Activated naive CD4-positive, alpha-beta T cell treated with anti-CD3 and anti-CD28 coated beads, Interleukin-2, amount 10 ng/mL, durations not matched to agents 7 days and 5 days (primary cell): ENCODE data around the gene TLCD3B.

Source experiments
- CTCF ChIA-PET: fragments of 350-600 bp; sonication (Branson Sonifier 250); formaldehyde crosslinking; loops from one replicate; lab custom pipeline; 2021; ENCODE audit warnings: antibody characterized with exemption; lab: Charles Lee
- DNase-seq: peaks from one replicate; pipeline ENCODE4 v3.0.0-alpha.2; 2020
- H3K27ac Mint-ChIP-seq: one replicate; pipeline ENCODE4 v1.8.0; 2021; ENCODE audit warnings: mild to moderate bottlenecking, moderate library complexity, mixed read lengths
- H3K27me3 Mint-ChIP-seq: one replicate; pipeline ENCODE4 v1.8.0; 2021; ENCODE audit warnings: mild to moderate bottlenecking, mixed read lengths
- H3K36me3 Mint-ChIP-seq: one replicate; pipeline ENCODE4 v1.8.0; 2021; ENCODE audit warnings: mixed read lengths
- H3K4me1 Mint-ChIP-seq: one replicate; pipeline ENCODE4 v1.8.0; 2021; ENCODE audit warnings: mixed read lengths
- H3K4me3 Mint-ChIP-seq: one replicate; pipeline ENCODE4 v1.8.0; 2021; ENCODE audit warnings: mild to moderate bottlenecking, moderate library complexity, mixed read lengths
- H3K9me3 Mint-ChIP-seq: one replicate; pipeline ENCODE4 v1.8.0; 2021; ENCODE audit warnings: mixed read lengths

The TLCD3B gene

DNA sequence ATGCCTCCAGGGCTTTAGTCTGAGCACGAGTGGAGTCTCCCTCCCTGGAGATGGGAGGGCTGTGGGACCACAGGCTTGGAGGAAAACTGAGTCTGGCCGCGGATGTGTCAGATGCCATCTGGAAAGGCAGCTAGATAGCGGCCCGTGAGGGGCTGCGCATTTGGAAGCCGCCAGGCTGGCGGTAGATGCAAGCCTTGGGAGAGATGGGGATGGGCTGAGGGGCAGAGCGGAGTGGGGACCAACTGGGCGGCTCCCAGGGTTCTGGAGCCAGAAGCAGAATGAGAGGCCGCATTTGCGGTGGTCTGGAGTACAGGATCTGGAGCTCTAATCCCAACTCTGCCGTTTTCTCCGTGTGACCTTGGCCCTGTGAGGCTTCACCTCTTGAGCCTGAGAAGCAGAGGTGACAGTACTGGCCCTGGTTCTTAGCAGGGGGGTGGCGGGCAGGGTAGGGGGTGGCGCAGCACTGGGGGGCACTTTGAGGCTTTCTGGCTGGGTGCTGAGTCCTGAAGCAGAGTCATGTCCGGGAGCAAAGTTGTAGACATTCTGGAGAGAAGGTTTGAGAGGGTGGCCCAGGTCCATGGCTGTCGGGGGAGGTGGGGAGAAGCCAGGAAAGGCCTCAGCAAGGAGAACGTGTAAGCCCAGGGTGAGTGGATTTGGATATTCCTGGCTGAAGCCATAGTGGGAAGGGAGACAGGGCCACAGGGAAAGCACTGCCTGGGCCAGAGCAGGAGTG, 28.3 kb downstream of the TLCD3B start:
- Mint-ChIP-seq H3K9me3 (no peaks in the 10 kb centered on the region), H3K4me1 (peaks cover 8% of the 10 kb centered on the region), H3K27me3 (peaks cover 3% of the 10 kb centered on the region), H3K36me3 (peaks cover 23% of the 10 kb centered on the region), H3K27ac (no peak overlapping the region), H3K4me3 (no peak overlapping the region)
- DNase-seq: no peak
- CTCF ChIA-PET: no interaction called here

DNA sequence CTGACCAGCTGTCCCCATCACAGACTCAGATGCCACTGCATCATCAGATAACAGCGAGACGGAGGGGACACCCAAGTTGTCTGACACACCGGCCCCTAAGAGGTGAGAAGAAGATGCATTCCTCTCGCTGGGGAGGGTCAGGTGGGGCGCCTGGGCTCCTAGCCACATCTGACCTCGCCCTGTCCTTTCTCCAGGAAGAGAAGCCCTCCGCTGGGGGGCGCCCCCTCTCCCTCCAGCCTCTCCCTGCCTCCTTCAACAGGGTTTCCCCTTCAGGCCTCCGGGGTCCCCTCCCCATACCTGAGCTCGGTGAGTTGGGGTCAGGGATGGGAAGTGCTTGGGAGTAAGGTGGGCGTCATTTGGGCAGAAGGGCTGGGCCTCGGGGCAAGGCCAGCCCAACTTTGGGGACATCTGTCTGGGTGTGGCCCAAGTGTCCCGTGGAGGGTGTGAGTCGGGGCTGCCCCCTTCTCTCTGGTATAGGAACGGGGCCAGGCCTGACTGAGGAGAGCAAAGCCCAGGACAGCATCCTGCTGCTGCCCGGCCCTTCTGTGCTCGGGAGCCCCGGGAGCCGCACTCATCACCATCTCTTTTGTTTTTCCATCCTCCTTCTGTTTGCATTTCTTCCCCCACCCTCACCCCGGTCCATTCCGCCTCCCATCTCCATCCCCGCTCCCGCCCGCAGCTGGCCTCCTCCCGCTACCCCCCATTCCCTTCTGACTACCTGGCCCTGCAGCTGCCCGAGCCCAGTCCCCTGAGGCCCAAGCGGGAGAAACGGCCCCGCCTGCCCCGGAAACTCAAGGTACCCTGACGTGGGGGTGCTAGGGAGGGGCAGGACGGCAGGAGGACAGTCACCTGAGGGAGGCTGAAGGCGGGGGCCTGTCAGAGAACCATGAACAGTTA, 30.1 kb downstream of the TLCD3B start:
- Mint-ChIP-seq H3K36me3 (peaks cover 30% of the 10 kb centered on the region), H3K27ac (no peak overlapping the region)

DNA sequence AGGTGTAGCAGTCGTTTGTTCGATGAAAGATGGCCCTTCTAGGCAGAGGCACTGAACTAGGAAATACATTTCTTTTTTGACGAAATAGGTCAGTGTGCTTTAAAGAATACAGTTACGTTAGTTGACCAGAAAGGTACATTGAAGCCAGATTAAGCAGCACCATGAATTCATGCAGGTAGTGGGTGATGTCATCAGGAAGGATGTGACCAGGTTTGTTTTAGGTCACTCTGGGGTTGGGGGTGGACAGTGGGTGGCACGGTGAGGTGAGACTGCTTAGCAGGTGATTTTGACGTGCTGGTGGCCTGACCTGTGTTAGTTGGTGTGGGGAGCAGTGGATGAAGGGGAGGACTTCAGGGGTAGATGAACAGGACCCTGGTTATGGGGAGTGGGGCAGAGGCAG, 31.5 kb downstream of the TLCD3B start:
- Mint-ChIP-seq H3K27me3 (no peaks in the 10 kb centered on the region), H3K4me3 (no peak overlapping the region), H3K9me3 (no peaks in the 10 kb centered on the region), H3K36me3 (peaks cover 35% of the 10 kb centered on the region), H3K4me1 (peaks cover 28% of the 10 kb centered on the region), H3K27ac (no peak overlapping the region)
- CTCF ChIA-PET: no interaction called here
- DNase-seq: no peak

More for the DNA sequence above, 30.1 kb downstream of the TLCD3B start:
- CTCF ChIA-PET: no interaction called here
- Mint-ChIP-seq H3K4me3 (no peak overlapping the region), H3K4me1 (peaks cover 21% of the 10 kb centered on the region), H3K9me3 (no peaks in the 10 kb centered on the region), H3K27me3 (no peaks in the 10 kb centered on the region)
- DNase-seq: no peak

DNA sequence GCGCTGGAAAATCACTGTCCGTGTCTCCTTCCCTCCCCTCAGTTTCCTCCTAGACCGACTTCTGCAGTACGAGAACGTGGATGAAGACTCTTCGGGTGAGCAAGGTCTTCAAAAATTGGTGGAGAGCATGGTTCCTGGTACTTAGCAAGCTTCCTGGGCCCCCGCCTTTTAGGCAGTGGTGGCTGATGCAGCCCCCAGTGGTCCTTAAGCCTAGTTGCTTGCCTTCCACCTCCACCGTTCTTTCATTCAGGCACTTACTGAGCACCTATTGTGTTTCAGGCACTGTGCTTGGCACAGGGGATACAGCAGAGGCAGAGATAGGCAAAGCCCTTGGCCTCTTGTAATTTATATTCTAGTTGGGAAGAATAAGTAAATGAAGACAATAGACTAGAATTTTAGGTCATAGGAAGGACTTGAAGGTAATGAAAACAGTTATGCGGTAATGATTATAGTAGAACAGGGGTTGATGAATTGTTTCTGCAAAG, 34.3 kb downstream of the TLCD3B start:
- DNase-seq: no peak
- H3K27ac Mint-ChIP-seq: peak overlapping the region; percentile 98
- H3K4me3 Mint-ChIP-seq: peak overlapping the region; percentile 93
- CTCF ChIA-PET: interaction anchor here (1.2 to 1.3 kb wide), 2 partner anchors 36 to 297 kb away, joined by 3 to 5 read pairs; no protein-coding TSS in a partner anchor
- H3K36me3 Mint-ChIP-seq: peaks cover 38% of the 10 kb centered on the region
- no peaks in the 10 kb centered on the region for H3K9me3 Mint-ChIP-seq
- H3K27me3 Mint-ChIP-seq: no peaks in the 10 kb centered on the region
- H3K4me1 Mint-ChIP-seq: peaks cover 40% of the 10 kb centered on the region

DNA sequence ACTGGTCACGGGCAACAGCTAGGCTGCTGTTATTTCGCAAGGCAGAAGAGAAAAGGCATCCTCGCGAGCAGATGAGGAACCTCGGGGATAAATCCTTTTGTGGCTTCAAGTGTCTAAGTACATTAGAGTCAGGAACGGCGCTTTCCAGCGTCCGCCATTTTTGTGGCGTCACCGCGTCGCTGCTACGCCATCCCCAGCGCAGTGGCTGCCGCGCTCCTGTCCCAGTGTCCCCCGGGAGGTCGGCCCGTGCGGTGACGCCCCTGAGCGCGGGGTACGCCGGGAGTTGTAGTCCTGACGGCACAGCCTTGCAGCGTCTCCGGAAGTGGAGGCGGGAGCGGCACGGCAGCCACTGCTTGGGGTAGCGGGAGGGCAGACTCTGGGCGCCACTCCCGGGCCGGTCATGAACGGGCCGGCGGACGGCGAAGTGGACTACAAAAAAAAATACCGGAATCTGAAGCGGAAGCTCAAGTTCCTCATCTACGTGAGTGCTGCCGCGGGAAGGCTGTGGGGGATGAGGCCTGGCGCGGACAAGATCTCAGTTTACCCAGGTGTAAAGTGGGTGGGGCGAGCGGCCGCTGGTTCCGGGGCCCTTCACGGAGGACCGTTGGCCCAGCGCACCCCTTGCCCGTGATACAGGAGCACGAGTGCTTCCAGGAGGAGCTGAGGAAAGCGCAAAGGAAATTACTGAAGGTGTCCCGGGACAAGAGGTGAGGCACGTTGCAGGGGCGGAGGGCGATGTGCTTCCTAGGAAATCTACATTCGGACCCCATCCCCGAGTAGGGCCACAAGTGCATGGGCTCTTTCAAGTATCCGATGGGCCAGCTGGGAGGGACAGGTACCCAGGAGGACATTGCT, 34.9 kb downstream of the TLCD3B start, which contains the start of gene INO80E:
INO80E (plus strand) TSS at position 331 of the 855 bp plus-strand sequence; CDS start at position 401, 70 bp downstream.
- H3K9me3 Mint-ChIP-seq: no peaks in the 10 kb centered on the region
- H3K4me3 Mint-ChIP-seq: peak within 1 kb of the TSS; percentile 93
- H3K36me3 Mint-ChIP-seq: peaks cover 40% of the 10 kb centered on the region
- peaks cover 40% of the 10 kb centered on the region for H3K4me1 Mint-ChIP-seq
- H3K27me3 Mint-ChIP-seq: no peaks in the 10 kb centered on the region
- CTCF ChIA-PET: interaction anchor here (0.6 to 1.3 kb wide), 3 partner anchors 8 to 296 kb away, joined by 3 to 5 read pairs (median 3); no protein-coding TSS in a partner anchor
- H3K27ac Mint-ChIP-seq: peak within 1 kb of the TSS; percentile 98
- DNase-seq: peak; percentile 100

DNA sequence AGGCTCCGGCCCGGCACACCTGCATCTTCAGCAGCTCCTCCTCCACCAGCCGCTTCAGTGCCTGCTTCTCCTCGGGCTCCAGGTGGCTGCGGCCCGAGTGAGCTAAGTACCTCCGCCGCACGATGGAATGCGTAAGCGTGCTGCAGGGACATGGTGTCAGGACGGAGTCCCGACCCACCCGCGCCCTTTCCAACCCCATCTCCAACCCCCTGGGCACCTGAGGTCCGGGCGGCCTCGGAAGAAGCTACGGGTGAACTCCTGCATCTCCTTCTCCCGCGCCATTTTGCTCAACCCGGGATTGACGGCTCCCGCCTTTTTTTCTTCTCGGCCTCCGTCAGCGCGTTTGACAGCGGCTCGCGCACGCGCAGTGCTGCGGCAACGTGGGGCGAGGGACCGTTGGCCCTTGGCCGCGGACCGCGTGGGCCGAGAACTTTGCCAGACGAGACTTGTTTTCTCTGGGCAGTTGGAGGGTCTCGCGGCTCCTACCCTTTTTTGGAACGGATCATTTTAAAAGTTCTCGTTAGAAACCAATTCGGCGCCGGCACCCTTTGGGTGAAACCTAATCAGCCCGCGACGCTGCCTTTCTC, 35.7 kb downstream of the TLCD3B start, which contains the start of gene HIRIP3:
HIRIP3 (minus strand) TSS at position 294 of the 587 bp plus-strand sequence; CDS start at position 282, 12 bp downstream.
- DNase-seq: peak; percentile 91
- Mint-ChIP-seq H3K9me3 (no peaks in the 10 kb centered on the region), H3K27ac (peak within 1 kb of the TSS; percentile 98), H3K4me1 (peaks cover 40% of the 10 kb centered on the region), H3K27me3 (no peaks in the 10 kb centered on the region), H3K36me3 (peaks cover 42% of the 10 kb centered on the region), H3K4me3 (peak within 1 kb of the TSS; percentile 93)
- CTCF ChIA-PET: interaction anchor here (0.6 kb wide), 1 partner anchor 9 kb away, joined by 3 read pairs; no protein-coding TSS in a partner anchor

DNA sequence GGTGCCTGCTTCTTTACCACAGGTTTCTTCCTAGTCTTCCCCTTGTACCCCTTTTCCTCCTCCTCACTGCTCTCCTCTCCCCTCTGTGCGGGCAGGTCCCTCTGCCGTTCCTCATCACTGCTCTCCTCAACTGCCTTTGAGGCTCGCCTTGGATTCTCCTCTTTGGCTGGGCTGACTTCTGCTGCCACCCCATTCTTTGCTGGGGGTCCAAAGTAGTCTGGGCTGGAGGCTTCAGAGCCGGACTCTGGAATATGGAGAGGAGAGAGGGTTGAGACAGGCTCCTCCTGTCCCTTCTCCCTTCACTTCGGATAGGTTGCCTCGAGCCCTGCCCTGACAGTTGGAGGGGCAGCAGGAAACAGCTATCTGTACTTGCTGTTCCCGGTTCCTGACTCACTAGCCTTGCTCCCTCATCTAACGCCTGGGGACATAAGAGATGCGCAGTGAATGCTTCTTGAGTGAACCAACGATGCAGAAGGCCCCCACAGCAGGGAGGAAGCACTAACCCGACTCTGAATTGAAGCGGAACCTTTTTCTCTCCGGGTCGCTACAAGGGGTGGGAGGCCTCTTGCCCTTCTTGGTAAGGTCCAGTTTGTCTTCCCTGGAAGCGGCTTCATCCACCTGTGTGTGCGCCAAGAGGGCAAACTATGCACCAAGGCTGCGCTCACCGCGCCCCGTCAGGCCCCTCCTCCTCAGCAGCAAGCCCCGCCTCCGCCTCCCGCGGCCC, 36.3 kb downstream of the TLCD3B start:
- Mint-ChIP-seq H3K9me3 (no peaks in the 10 kb centered on the region), H3K4me3 (peak overlapping the region; percentile 93), H3K27ac (peak overlapping the region; percentile 98), H3K27me3 (no peaks in the 10 kb centered on the region), H3K36me3 (peaks cover 47% of the 10 kb centered on the region), H3K4me1 (peaks cover 40% of the 10 kb centered on the region)
- CTCF ChIA-PET: no interaction called here
- peak; percentile 86 for DNase-seq

DNA sequence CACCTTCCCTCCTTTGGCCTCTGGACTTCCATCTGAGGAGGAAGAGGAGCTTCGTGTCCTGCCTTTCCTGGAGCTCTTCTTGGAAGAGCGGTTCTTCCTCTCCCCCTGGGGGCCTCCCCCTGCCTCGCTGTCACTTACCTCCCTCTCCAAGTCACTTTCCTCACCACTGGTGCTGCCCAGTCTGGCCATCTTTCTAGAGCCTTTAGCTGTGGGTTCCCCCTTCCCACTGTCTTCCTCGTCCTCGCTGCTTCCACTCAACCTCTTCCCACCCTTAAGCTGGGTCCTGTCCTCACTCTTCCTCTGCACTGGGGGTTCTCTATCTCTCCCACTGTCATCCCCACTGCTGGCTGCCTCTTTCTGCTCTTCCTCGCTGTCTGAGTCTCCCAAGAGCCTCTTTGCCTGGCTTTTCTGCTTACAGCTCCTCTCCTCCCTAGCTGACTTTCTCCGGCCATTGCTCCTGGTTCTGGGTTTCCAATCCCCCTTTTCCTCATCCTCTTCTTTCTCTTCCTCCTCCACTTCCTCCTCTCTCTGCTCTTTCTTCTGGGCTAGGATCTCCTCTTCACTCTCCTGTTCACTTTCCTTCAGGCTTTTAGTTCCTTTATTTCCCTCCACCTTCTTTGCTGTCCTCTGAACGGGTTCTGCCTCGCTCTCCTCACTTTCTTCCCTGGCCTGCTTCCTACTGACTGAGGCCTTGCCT, 37.0 kb downstream of the TLCD3B start:
- Mint-ChIP-seq H3K27me3 (no peaks in the 10 kb centered on the region), H3K9me3 (no peaks in the 10 kb centered on the region), H3K4me1 (peaks cover 40% of the 10 kb centered on the region), H3K4me3 (peak overlapping the region; percentile 93), H3K27ac (peak overlapping the region; percentile 98), H3K36me3 (peaks cover 52% of the 10 kb centered on the region)
- CTCF ChIA-PET: no interaction called here
- DNase-seq: no peak

DNA sequence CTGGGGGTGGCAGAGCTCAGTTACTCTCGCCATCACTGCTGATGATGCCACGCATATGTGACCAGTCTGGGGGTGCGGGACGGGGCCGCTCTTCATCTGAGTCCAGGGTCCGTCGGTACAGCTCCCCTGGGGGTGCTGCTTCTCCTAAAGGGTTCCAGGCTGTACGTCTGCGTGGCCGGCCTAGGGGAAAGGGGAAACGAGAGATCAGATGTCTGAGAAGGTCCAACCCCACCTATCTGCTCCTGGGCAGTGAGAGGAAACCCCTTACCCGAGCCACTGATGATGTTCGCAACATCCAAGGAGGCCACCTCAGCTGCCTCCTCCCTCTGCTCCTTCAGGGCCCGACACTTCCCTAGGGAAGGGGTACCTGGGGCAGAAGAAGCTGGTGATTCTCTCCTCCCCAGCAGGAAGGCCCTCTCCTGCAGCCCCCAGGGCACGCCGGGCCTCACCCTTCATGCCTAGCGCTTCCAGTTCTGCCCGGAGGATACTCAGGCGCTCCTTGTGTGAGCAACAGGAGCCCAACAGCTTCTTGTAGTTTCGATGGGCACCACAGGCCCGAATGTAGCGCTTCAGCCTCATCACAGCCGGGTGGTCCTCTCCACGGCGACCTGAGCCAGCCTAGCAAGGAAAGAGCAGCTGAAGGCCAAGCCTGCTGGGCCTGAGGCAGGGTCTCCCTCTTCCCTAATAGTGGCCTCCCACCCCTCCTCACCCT, 37.7 kb downstream of the TLCD3B start:
- H3K27me3 Mint-ChIP-seq: no peaks in the 10 kb centered on the region
- no peak for DNase-seq
- no peak overlapping the region for H3K27ac Mint-ChIP-seq
- no peaks in the 10 kb centered on the region for H3K9me3 Mint-ChIP-seq
- H3K36me3 Mint-ChIP-seq: peaks cover 50% of the 10 kb centered on the region
- CTCF ChIA-PET: interaction anchor here (0.8 kb wide), 1 partner anchor 12 kb away, joined by 3 read pairs; no protein-coding TSS in a partner anchor
- peaks cover 38% of the 10 kb centered on the region for H3K4me1 Mint-ChIP-seq
- no peak overlapping the region for H3K4me3 Mint-ChIP-seq

DNA sequence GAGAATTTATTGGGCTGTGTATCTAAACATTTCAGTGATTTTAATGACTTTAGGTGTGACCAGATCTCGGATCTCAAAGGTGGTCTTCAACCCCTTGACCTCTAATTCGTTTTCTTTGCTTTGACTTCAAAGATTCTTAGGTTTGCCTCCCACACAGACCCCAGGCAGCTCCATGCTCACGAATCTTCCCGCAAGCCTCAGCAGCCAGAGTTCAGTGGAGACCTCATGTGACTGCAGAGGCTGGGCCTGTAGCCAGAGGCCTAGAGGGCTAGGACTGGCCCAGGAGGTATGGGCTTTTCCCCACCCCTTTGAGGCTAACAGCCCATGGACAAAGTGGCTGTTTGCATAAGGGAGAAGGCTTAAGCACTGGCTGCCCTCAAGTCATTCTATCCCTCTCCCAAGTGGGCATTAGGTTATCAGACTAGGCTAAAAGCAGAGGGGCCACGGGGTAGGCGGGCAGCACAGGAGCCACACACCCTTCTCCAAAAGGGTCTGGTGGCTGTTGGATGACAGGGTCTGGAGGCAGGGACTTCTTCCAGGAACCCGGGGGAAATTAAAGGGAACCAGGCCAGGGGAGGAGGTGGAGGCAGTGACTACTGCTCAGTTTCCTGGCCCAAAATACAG, 38.6 kb downstream of the TLCD3B start:
- H3K9me3 Mint-ChIP-seq: no peaks in the 10 kb centered on the region
- DNase-seq: no peak
- no peaks in the 10 kb centered on the region for H3K27me3 Mint-ChIP-seq
- CTCF ChIA-PET: interaction anchor here (0.8 kb wide), 1 partner anchor 13 kb away, joined by 3 read pairs; no protein-coding TSS in a partner anchor
- H3K4me3 Mint-ChIP-seq: peak overlapping the region; percentile 37
- H3K27ac Mint-ChIP-seq: no peak overlapping the region
- H3K36me3 Mint-ChIP-seq: peaks cover 50% of the 10 kb centered on the region
- peaks cover 31% of the 10 kb centered on the region for H3K4me1 Mint-ChIP-seq

DNA sequence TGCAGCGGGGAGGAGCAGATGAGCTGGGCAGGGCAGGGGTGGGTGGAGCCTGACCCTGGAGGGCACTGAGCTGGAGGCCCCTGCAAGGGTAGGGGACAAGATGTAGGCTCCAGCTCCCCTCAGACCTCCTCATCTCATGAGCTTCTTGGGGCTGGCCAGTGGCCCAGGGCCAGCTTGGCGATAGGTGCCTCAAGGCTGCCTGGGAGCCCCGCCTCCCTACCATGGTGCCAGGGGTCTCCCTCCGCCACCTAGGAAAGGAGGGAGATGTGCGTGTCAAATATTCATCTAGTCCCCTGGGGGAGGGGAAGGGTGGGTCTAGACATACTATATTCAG, 39.5 kb downstream of the TLCD3B start:
- CTCF ChIA-PET: no interaction called here
- Mint-ChIP-seq H3K36me3 (peaks cover 48% of the 10 kb centered on the region), H3K9me3 (no peaks in the 10 kb centered on the region), H3K27ac (no peak overlapping the region), H3K4me3 (no peak overlapping the region), H3K27me3 (no peaks in the 10 kb centered on the region), H3K4me1 (peaks cover 25% of the 10 kb centered on the region)
- no peak for DNase-seq
